ENCODE measurements around the gene SPTBN5.

The SPTBN5 gene

DNA sequence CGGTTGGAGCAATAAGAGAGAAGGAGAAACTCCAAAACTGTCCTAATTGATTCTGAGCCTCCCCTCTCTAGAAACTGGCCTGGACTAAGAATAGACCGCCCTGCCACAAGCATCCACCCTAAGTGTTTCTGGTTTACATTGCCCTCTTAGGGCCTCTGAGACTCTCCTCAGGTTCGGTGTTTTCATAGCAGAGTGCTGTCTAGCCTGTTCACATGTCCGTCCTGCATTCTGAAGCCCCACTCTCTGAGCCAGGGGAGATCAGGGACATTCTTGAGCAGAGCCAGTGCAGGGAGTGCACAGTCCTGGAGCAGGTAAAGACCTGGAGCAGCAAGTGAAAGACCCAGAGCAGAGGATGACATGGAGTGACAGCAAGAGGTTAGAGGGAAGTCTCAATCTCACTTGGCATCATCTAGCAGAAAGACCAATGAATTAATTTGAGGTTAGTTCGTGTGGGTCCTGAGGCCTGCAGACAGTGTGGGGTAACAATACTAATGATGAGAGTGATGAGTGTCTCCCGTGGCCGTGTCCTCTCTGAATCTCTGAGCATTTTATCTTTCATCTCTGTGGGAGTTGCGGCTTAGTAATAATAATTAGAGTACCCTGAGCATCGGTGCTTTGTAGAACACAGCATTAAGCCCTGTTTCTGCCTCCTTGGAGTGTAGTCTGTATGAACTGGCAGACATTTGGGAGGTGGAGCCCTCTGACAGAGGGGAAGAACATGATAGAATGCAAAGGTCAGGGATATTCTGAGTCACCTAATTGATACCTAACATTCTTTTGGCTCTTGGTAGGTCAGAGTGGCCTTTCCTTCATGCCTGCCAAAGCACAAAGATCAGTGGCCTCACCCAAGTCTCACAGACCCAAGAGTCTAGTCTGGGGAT is 95.0 kb downstream of the SPTBN5 start:
- Histone ChIP-seq H3K27me3 (ENCODE audit: control insufficient read depth, low read length) (no peaks in the 10 kb centered on the region), H3K79me2 (ENCODE audit: control insufficient read depth, low read length) (no peaks in the 10 kb centered on the region), H3K36me3 (ENCODE audit: control insufficient read depth, low read length) (no peaks in the 10 kb centered on the region), H3K4me1 (ENCODE audit: control insufficient read depth, low read length) (peaks cover 25% of the 10 kb centered on the region), H3F3A (ENCODE audit: control insufficient read depth, insufficient read depth) (0 out of 2 replicates have a peak, but pooled peaks cover 2% of the 10 kb centered on the region), H3K9me3 (ENCODE audit: control insufficient read depth, insufficient read depth, low read length) (no peaks in the 10 kb centered on the region), H4K20me1 (ENCODE audit: control insufficient read depth, insufficient read depth, low read depth, low read length) (no peaks in the 10 kb centered on the region), H3K27ac (ENCODE audit: low read depth, low read length) (no peak overlapping the region), H3K4me2 (ENCODE audit: low read length) (no peak overlapping the region), H3K4me3 (ENCODE audit: low read length) (no peak overlapping the region), H3K9me2 (replicated peaks; ENCODE audit: control insufficient read depth, low read length) (no peaks in the 10 kb centered on the region)
- no peak for TF ChIP-seq EZH2phosphoT487 (IDR thresholded peaks at IDR 0.05; ENCODE audit: borderline replicate concordance, low read length)
- TF ChIP-seq, protein P1, sequence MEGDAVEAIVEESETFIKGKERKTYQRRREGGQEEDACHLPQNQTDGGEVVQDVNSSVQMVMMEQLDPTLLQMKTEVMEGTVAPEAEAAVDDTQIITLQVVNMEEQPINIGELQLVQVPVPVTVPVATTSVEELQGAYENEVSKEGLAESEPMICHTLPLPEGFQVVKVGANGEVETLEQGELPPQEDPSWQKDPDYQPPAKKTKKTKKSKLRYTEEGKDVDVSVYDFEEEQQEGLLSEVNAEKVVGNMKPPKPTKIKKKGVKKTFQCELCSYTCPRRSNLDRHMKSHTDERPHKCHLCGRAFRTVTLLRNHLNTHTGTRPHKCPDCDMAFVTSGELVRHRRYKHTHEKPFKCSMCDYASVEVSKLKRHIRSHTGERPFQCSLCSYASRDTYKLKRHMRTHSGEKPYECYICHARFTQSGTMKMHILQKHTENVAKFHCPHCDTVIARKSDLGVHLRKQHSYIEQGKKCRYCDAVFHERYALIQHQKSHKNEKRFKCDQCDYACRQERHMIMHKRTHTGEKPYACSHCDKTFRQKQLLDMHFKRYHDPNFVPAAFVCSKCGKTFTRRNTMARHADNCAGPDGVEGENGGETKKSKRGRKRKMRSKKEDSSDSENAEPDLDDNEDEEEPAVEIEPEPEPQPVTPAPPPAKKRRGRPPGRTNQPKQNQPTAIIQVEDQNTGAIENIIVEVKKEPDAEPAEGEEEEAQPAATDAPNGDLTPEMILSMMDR (IDR thresholded peaks at IDR 0.05; ENCODE audit: low read depth, low read length, poor library complexity, severe bottlenecking), result no peak

Measured in DOHH2 (cell line).